Suprapubic skin (tissue), 4 donors: ENCODE data around the gene SYNDIG1. TPM values are rescaled to one million over a fixed set of nuclear protein-coding genes. Genes with fewer than 3 reads are reported as not detected.
"Not testable (repeated sequence)": the region's sequence is repeated elsewhere in the genome, so short reads cannot be mapped to it uniquely, and the experiment has no call there.

Experiments used
- DNase-seq, 2 donors: peaks; one replicate each; pipeline ENCODE4 v3.0.0-alpha.2; 2019; ENCODE audit warnings: low spot score in 2 of 2
- H3K27ac ChIP-seq: fragments of 200-600 bp; sonication (generic); one replicate; pipeline ENCODE4 v1.5.1; 2019
- H3K27me3 ChIP-seq: fragments of 200-600 bp; sonication (generic); one replicate; pipeline ENCODE4 v1.5.1; 2019
- H3K36me3 ChIP-seq: fragments of 200-600 bp; sonication (generic); one replicate; pipeline ENCODE4 v1.5.1; 2019
- H3K4me1 ChIP-seq: fragments of 200-600 bp; sonication (generic); one replicate; pipeline ENCODE4 v1.5.1; 2019
- H3K4me3 ChIP-seq: fragments of 200-600 bp; sonication (generic); one replicate; pipeline ENCODE4 v1.5.1; 2019; ENCODE audit warnings: mild to moderate bottlenecking
- H3K9me3 ChIP-seq: fragments of 200-600 bp; sonication (generic); one replicate; pipeline ENCODE4 v1.5.1; 2019
- CTCF ChIP-seq, 2 donors: fragments of 200-600 bp in 1 of 2; fragments of 450-650 bp in 1 of 2; sonication (generic) in 1 of 2; IDR thresholded peaks; one replicate each; pipeline ENCODE4 v1.5.1; 2016 to 2019; ENCODE audit warnings: antibody characterized with exemption in 2 of 2, mild to moderate bottlenecking in 1 of 2, moderate library complexity in 1 of 2
- EP300 ChIP-seq: sonication (generic); formaldehyde crosslinking; IDR thresholded peaks from one replicate; pipeline ENCODE4 v1.6.1; 2017; ENCODE audit warnings: antibody characterized with exemption
- POLR2A ChIP-seq, 2 donors: fragments of 450-650 bp; IDR thresholded peaks; one replicate each; pipeline ENCODE4 v1.6.1; 2017; ENCODE audit warnings: antibody characterized with exemption in 2 of 2, mild to moderate bottlenecking in 2 of 2, moderate library complexity in 2 of 2
- POLR2AphosphoS5 ChIP-seq, 3 donors: sonication (generic); formaldehyde crosslinking; IDR thresholded peaks; one replicate each; pipeline ENCODE4 v1.6.1; 2017; ENCODE audit warnings: antibody characterized with exemption in 3 of 3
- WGBS: methylation state at CpG from one replicate; pipeline ENCODE4 v1.1.5; 2018; 5-methylcytosine and 5-hydroxymethylcytosine counted together
- total RNA-seq, 4 donors: library from RNA; depleted of rRNA; stranded (reverse); fragments of >200 nt; gene quantifications; one replicate each; pipeline ENCODE4 v1.1.0, GENCODE V29; 2016

SYNDIG1 gene
- total RNA-seq, 4 donors from 2014 or later = not detected

GRCh38 chr20:24504331-24505285 lies 35.2 kb downstream of the SYNDIG1 start:
- Histone ChIP-seq H3K27me3 (no peaks in the 10 kb centered on the region), H3K27ac (no peak overlapping the region), H3K36me3 (no peaks in the 10 kb centered on the region), H3K4me3 (no peak overlapping the region), H3K4me1 (no peaks in the 10 kb centered on the region), H3K9me3 (no peaks in the 10 kb centered on the region)
- TF ChIP-seq POLR2A (IDR thresholded peaks at IDR 0.05) (no peak), EP300 (no peak), POLR2AphosphoS5 (IDR thresholded peaks at IDR 0.05) (no peak)
- 84% methylated on average over 21 of the region's 21 CpGs for WGBS
- DNase-seq = no peak

GRCh38 chr20:24506146-24506545 lies 36.7 kb downstream of the SYNDIG1 start:
- H3K36me3 ChIP-seq = no peaks in the 10 kb centered on the region
- WGBS = 56% methylated on average over 3 of the region's 3 CpGs

GRCh38 chr20:24506696-24507095 lies 37.3 kb downstream of the SYNDIG1 start:
- H3K36me3 ChIP-seq = no peaks in the 10 kb centered on the region
- TF ChIP-seq POLR2A (IDR thresholded peaks at IDR 0.05) (no peak), POLR2AphosphoS5 (IDR thresholded peaks at IDR 0.05) (no peak), EP300 (no peak), CTCF (IDR thresholded peaks at IDR 0.05) (no peak)
- no peaks in the 10 kb centered on the region for H3K9me3 ChIP-seq
- no peaks in the 10 kb centered on the region for H3K4me1 ChIP-seq
- no peak overlapping the region for H3K27ac ChIP-seq
- no peak overlapping the region for H3K4me3 ChIP-seq
- H3K27me3 ChIP-seq = no peaks in the 10 kb centered on the region
- DNase-seq = no peak
- WGBS = 79% methylated on average over 5 of the region's 5 CpGs

More at GRCh38 chr20:24506146-24506545, 36.7 kb downstream of the SYNDIG1 start:
- no peak for TF ChIP-seq CTCF (IDR thresholded peaks at IDR 0.05)
- TF ChIP-seq EP300 = no peak
- TF ChIP-seq POLR2AphosphoS5 (IDR thresholded peaks at IDR 0.05) = no peak
- TF ChIP-seq POLR2A (IDR thresholded peaks at IDR 0.05) = no peak
- no peak for DNase-seq
- no peaks in the 10 kb centered on the region for H3K27me3 ChIP-seq
- H3K4me1 ChIP-seq = no peaks in the 10 kb centered on the region
- no peak overlapping the region for H3K27ac ChIP-seq
- H3K9me3 ChIP-seq = no peaks in the 10 kb centered on the region
- H3K4me3 ChIP-seq = no peak overlapping the region

- Histone ChIP-seq H3K9me3 (no peaks in the 10 kb centered on the region), H3K27ac (no peak overlapping the region), H3K4me3 (no peak overlapping the region), H3K4me1 (no peaks in the 10 kb centered on the region), H3K36me3 (no peaks in the 10 kb centered on the region), H3K27me3 (no peaks in the 10 kb centered on the region)
- 58% methylated on average over 10 of the region's 11 CpGs for WGBS
- no peak for DNase-seq
- TF ChIP-seq POLR2A (IDR thresholded peaks at IDR 0.05) (no peak), EP300 (no peak), POLR2AphosphoS5 (IDR thresholded peaks at IDR 0.05) (no peak), CTCF (IDR thresholded peaks at IDR 0.05) (no peak)
Measured at GRCh38 chr20:24507182-24507853, 37.9 kb downstream of the SYNDIG1 start.

GRCh38 chr20:24512441-24512840 lies 43.0 kb downstream of the SYNDIG1 start:
- not testable (repeated sequence) for DNase-seq, H3K27ac ChIP-seq, H3K9me3 ChIP-seq, H3K4me1 ChIP-seq, H3K36me3 ChIP-seq, H3K27me3 ChIP-seq, H3K4me3 ChIP-seq
- 57% methylated on average over 4 of the region's 11 CpGs for WGBS

GRCh38 chr20:24518515-24518914 lies 49.1 kb downstream of the SYNDIG1 start:
- no peak overlapping the region for H3K27ac ChIP-seq
- H3K36me3 ChIP-seq = no peaks in the 10 kb centered on the region
- no peaks in the 10 kb centered on the region for H3K9me3 ChIP-seq
- no peaks in the 10 kb centered on the region for H3K4me1 ChIP-seq
- DNase-seq = no peak
- TF ChIP-seq POLR2AphosphoS5 (IDR thresholded peaks at IDR 0.05) = no peak
- no peak for TF ChIP-seq EP300
- TF ChIP-seq POLR2A (IDR thresholded peaks at IDR 0.05) = no peak
- no peak for TF ChIP-seq CTCF (IDR thresholded peaks at IDR 0.05)
- WGBS = 66% methylated on average over 6 of the region's 6 CpGs
- no peaks in the 10 kb centered on the region for H3K27me3 ChIP-seq
- no peak overlapping the region for H3K4me3 ChIP-seq
